Left kidney (tissue), 2 donors: ENCODE results near the gene PSMG4. TPM values are rescaled to one million over a fixed set of nuclear protein-coding genes. Genes with fewer than 3 reads are reported as not detected.
"Not testable (repeated sequence)": the region's sequence is repeated elsewhere in the genome, so short reads cannot be mapped to it uniquely, and the experiment has no call there.

Experiments used
- DNase-seq: peaks from one replicate; pipeline ENCODE4 v3.0.0-alpha.2; 2013
- polyA plus RNA-seq: library from polyadenylated mRNA; unstranded; fragments of 120-200 nt; gene quantifications from one replicate; pipeline ENCODE4 v1.2.1, GENCODE V29; 2013; ENCODE audit not compliant: insufficient read length

Gene PSMG4
- polyA plus RNA-seq, 1 donor, result 21.7 TPM

DNA sequence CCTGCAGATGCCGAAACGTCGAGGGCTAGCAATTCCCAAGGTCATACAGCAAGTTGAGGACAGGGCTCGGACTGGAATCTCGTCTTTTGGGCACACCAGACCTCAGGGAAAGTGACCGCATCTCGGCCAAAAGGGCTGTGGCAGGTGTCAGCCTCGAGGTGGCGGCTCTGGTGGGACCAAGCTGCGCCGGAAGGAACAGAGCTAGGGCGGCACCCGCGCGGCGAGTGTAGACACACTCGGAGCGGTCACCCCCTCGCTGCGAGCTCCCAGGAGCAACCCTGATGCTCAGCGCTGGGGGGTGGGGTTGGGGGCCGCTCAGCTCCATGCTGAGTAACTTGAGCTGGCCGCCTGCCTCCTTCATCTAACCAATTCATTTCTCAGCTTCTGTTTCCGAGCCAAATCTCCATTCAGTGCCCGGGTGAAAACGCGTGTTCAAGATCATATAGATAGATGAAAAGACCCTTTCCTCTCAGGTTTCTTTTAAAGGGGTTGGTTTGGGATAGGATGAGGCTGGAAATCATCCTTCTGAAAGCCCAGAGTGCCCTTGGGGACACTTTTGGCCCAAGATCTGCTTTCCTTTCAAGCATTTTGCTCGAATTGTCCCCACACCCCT, 29.1 kb upstream of the PSMG4 start:
- DNase-seq, result no peak

DNA sequence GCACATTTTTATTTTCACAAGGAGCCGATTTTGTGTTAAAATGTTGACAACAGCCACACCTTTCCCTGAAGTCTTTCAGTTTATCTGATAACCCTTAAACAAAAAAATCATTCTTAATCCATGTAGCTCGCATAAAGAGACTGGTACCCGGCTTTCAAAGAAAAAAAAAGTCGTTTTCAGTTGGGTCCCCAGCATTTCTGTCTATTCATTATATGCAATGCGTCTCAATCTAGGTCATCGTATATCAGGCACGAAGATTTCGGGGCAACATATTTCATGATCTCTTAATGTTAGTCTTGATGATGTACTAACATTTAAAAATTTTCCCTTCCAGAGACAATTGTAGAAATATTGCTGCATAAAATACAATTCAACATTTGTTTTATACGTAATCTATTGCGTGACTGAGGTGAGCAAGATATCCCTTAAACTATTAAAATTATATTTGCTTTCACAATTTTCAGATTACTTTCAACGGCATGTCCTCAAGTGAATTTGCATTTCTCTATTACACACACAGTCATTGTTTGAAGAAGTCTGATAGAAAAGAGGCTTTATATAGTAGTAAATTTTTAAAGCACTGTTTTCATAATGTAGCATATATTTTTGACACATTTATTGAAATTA, 28.4 kb upstream of the PSMG4 start:
- no peak for DNase-seq

DNA sequence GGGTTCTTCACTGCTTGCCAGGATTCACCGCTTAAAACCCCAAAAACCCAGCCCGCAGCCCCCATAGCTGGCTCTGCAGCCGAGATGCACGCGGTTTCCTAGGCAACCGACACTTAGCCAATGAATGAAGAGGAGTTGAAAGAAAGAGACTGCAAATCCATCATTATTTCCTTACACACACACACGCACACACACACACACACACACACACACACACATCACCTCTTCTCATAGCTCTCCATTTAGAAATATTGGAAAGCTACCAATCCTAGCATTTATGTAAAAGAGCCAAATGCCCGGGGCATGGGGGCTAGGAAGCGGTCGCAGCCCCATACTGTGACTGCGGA, 27.9 kb upstream of the PSMG4 start:
- peak; percentile 73 for DNase-seq

DNA sequence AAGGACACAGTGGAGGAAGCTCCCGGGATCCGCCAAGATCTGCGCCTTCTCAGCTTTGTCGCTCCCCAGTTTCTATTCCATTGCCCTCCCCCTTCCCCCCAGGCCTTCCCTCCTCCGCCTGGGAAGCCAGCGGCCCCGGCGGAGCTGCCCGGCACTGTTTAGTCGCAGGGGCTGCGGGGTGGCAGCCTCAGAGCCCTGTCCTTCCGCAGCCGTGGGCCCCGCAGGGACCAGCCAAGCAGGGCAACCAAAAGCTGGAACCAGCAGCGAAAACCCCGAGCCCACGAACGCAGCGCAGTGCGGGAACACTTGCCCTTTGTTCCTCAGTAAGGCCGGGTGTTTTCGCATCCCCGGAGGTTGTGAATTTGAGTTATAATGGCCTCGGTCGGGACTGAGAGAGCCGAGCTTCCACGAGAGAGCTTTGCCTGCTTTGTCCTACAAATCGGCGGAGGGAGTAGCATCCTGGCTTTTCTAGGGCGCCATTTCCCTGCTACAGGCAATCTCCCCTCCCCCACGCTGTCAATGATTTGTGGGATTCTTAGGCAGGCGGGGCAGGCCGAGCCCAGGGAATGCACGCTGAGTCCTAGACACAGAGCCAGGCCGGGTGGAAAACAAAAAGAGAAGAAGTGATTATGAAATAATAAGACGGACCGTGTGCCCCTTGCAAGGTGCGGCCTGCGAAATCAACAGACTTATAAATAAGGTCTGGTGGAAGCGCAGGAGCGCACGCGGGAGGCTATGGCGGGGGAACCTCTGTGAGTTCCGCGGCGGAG, 27.3 kb upstream of the PSMG4 start:
- peak; percentile 94 for DNase-seq

DNA sequence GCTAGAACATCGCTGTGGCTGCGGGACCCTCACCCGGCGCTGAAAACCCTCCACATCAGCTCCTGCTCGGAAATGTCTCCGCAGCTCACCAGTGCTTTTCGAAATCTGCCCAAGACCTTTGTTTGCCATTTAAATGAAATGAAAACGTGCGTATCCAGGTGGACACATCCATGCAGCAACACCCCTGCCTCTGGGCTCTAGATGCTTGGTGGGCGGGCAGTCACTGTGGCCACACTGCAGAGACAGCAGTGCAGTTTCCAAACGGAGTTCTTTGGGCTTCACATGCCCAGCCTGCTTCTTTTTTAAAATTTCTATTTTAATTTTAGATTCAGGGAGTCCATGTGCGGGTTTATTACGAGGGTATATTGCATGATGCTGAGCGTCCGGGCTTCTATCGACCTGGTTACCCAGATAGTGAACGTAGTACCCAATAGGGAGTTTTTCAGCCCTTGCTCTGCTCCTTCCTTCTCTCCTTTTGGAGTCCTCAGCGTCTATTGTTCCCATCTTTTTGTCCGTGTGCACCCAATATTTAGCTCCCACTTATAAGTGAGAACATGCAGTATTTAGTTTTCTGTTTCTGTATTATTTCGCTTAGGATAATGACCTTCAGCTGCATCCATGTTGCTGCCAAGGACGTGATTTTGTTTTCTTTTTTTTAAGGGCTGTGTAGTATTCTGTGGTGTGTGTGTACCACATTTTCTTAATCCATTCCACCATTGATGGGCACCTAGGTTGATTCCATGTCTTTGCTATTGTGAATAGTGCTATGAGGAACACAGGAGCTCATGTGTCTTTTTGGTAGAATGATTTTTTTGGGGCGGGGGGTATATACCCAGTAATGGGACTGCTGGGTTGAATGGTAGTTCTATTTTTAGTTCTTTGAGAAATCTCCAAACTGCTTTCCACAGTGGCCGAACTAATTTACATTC, 26.5 kb upstream of the PSMG4 start:
- DNase-seq, result no peak

DNA sequence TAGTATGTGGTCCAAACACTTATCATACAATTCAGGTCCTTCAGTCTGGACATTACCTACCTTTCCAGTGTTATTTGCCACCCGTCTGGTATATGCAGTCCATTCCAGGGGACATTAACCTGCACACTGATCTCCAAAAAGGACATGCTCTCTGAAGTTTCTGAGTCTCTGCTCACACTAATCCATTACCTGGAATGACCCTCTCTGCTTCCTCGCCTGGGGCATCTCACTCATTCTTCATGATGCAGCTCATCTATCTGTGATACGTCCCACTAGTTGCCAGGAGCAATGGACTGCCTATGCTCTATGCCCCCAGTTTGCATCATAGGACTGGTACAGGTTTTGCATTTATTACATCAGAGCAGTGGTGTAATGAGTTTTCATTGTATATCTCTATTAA, 25.4 kb upstream of the PSMG4 start:
- no peak for DNase-seq

DNA sequence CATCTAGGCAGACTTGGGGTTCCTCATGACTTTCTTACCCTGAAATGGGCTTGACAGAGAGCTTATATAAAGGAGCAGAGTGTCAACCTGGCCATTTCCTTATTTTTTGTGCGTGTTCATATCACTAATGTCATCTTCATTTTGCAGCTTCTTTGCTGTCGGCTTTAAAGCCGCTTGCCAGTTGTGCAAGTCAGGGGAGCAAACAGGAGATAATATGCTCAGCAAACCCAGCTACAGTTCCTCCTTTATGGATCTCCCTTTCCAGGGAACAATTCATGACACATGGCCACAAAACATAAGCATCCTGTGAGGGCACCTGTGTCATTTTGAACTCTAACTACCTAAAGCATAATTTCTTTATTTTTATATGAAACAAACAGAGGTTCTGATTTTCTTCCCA, 24.8 kb upstream of the PSMG4 start:
- no peak for DNase-seq

DNA sequence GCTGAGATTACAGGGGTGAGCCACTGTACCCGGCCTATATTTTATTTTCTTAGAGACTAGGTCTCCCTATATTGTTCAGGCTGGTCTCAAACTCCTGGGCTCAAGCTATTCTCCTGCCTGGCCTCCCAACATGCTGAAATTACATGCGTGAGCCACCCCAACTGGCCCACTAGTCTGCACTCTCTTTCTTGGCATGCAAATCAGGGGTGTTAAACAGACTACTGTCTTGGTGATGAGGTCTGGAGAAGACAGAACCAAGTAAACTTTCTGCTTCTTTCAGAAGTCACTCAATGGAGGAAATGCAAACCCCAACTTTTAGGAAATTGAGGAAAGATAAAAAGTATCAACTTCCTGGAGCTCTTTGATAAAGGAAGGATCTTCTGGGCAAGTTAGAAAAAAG, 23.3 kb upstream of the PSMG4 start:
- DNase-seq, result no peak

DNA sequence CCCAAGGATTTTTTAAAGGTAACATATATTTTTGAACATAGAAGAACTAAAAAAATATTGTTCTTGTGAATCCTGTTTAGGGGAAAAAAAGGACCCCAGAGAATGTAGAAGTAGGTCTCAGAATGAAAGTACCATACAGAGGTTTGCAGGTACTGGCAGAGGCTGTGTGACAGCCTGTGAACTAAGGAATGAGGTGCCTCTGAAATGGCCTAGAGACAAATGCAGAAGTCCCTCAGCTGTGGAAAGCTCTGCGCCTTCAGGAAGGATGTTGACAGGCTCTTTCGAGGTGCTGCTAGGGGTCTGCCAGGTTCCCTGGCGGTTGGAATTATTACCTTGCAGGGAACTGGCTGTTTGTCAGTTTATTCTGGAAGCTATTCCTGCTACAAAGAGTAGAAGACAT, 22.7 kb upstream of the PSMG4 start:
- DNase-seq, result no peak

DNA sequence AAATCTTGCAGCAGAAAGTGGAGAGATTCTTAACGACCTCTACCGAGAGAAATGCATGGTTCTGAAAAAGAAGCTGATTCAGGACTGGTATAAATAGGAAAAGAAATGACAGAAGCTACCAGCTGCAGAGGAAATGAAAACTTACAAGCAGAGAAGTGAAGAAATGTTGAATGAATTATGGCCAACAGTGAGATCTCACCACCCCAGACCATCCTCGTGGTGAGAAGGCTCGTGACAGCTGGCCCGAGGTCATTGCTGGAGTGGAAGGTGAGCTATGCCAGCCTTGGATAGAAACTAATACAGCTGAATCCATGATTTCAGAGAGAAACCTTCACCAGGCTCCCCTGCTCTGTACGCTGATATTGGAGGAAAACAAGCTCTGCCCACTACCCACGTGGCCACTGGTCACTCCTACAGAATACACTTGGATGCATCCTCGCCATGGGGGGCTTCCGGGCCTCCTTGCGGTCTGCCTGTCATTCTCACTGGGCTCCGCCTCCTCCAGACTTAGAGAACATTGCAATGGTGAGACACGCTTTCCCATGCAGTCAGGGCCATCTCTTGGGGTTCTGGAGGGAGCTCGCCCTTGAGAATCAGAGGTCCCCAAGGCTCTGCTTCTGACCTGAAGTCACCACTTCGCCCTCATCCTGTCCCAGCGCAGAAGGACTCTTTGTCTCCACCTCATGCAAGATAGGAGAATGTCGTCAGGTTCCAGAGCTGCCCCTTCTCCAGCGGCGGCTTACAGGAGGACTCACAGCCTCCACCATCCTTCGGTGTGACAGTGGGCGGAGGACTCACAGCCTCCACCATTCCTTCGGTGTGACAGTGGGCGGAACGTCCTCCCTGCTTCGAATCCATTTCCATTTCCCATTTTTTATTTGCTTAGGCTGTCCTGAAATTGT, 20.7 kb upstream of the PSMG4 start:
- no peak for DNase-seq

DNA sequence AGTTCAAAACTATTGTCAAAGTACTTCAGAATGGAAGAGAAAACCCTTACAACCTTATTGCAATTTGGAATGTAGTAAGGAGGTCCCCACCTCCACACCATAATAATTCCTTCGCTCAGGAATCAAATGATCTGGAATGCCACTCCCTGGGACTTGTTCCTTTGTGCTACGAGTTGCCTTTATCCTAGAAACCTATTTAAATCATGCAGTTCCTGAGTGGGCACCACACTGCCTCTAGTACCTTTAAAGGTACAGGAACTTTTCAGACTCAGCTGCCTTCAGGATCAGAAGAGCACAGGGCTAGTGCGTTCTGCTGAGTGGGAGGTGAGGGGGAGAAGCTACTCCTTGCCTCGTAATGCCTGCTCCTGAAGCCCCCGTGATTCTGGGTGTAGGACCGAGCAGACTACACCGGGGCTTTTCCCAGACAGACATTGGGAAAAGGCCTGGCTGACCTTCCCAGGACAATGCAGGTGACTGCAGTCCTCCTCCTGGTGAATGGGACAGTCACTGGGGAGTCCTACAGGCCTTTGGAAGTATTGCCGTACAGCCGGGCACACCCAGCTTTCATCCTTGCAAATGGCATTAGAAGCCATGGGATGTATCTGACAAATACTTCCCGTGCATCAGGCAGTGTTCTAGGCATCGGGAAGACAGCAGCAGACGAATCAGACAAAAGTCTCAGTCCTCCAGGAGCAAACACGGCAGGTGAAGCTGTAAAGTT, 19.5 kb upstream of the PSMG4 start:
- DNase-seq, result no peak

DNA sequence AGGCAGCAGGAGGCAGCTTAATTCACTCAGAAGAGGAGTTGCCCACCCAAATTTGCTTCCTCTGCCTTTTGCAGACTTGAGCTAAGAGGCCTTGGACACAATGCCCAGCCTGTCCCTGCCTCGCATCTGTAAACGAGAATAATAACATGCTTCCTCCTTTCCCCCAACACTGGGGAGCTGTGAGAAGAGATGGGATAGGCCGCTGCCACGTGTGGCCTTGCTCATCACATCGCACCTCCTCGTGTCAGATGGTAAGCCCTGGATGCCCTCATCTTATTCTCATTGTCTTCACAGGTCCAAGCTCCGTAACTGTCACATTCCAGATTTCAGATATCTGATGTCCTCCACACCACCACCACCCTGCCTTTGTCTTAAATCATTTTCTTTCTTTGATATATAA, 18.2 kb upstream of the PSMG4 start:
- no peak for DNase-seq

DNA sequence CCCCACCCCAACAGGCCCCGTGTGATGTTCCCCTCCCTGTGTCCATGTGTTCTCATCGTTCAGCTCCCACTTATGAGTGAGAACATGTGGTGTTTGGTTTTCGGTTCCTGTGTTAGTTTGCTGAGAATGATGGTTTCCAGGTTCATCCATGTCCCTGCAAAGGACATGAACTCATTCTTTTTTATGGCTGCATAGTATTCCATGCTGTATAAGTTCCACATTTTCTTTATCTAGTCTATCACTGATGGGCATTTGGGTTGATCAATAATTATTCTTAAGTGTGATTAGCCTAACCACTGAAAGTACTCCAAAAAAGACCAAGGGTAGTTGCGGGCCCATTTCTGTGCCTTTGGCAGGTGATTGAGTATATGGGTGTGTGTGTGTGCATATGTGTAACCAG, 17.0 kb upstream of the PSMG4 start:
- DNase-seq, result not testable (repeated sequence)

DNA sequence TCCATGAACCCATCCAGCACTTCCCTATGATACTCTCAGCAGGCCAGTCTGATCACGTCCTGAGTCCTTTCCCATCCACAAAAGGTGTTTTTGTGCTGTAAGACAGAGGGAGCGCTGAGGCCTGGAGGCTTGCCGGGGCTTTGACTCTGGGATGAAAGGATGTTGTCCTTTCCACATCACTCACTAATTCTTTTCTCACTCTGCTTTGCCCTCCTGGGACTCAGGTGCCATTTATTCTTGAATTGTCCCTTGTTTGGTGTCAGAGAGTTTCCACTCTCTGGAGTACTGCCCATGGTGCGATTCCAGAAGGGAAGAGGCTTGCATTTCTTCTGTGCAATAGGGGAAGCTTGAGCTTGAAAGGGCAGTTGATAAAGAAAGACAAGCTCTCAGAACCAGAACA, 16.0 kb upstream of the PSMG4 start:
- DNase-seq, result no peak

DNA sequence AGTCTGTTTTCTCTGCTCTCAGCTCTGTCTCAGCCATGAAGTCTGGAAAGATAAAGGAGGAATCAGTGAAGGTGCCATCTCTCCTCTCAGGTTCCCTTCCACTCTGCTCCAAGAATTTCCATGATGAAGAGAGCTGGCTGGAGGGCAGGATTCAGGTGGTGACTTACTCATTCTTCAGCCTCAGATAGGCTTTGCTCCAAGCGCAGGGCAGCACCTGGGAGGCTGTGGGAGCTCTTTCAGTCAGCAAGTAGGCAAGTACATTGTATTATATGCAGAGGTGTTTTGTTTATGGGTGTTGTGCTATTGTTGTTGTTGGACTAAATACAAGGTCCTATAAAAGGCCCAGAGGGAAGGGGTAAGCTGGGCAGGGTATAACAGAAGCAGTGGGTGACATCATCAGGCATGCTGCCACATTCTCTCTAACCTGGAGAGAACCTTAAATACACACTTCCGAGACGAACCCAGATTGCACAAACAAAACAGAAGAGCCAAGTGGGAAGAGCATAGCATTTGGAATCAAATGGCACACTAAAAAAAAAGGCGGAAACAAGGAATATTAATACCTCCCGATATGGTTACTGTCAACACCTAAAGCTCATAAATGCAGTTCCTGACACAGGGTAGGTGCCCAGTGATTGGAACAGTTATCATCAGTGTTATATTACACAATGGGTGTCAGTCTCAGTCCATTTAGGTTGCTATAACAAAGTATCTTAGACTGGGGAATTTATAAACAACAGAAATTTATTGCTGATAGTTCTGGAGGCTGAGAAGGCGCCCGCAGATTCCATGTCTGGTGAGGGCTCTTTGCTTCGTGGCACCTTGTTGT, 14.5 kb upstream of the PSMG4 start:
- DNase-seq, result no peak

DNA sequence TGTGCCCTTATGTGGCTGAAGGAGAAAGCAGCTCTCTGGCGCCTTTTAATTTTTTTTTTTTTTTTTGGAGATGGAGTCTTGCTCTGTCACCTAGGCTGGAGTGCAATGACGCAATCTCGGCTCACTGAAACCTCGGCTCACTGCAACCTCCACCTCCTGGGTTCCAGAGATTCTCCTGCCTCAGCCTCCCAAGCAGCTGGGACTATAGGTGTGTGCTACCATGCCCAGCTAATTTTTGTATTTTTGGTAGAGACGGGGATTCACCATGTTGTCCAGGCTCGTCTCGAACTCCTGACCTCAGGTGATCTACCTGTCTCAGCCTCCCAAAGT, 13.9 kb upstream of the PSMG4 start:
- DNase-seq, result not testable (repeated sequence)

DNA sequence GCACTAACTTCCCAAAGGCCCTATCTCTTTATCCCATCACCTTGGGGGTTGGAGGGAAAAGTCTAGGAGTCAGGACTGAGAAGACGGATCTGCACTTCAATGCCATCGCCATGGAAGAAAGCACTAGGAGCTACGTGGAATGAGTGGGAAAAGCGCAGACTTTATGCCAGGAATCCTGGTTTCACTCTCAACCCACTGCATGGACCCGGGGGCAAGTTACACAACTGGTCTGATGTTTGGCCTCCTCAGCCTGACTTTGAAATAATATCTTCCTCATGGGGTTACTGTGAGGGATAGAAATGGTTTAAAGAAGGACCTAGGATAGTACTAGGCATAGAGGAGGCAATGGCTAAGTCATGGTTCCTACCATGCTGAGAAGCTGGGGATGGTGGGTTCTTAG, 13.5 kb upstream of the PSMG4 start:
- no peak for DNase-seq

DNA sequence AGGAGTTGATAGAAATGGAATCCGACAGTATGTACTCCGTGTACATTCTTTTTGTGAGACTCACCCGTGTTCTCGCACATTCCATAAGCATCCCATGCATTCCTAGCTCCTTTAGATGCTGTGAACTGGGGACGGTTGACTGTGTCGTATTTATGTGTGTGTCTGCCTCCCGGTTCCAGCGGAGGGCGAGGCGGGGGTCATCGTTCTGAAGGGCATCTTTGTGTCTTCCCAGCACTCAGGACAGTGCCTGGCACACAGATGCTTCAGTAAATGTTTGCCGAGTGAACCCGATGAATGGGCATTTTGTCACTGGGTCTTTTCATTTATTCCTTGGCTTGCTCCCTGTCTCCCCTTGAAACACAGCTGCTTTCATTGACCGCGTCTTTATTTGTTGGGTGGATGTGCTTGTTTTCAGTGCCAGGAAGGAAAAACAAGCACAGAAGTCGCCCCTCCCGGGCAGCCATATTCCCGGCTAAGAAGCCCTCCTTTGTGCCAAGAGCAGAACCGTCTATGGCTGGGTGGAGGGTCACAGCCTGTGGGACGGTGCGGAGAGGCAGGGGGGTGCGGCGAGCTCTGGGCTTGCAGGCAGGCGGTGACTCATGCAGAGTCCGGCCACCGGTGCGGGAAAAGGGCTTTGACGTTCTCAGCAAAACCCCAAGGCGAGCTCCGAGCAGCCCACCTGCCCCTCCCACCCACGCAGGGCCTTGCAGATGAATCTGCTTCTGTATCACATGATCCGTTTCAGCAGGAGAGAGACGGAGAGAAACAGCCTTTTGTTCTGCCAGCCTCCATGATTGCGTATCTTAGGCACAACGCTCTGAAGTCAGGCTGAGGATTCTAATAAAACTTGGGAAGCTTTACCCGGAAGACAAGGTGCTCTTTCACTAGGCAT, 11.2 kb upstream of the PSMG4 start:
- DNase-seq, result no peak

DNA sequence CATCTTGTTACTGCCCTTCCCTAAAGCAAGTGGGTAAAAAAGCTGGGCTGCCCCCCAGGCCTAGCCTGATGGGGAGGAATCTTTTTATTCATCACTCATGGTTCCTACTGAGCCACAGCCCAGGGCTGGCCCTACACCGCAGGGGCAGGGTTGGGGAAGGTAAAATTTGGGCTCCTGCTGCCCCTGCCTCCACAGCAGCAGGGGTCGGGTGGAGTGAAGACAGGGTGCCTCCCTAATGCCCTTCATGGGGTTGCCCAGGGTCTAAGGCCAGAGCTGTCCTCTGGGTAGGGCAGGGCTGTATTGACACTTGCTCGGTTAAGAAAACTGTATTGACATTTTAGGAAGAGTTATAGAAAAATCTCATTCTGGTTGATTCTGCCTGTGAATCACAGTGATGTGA, 8.9 kb upstream of the PSMG4 start:
- no peak for DNase-seq
